ENCODE results near the gene CDC42BPA. TPM values are rescaled to one million over a fixed set of nuclear protein-coding genes. Genes with fewer than 3 reads are reported as not detected.

The CDC42BPA gene
- total and polyA plus RNA-seq, 9 of the 15 experiments (the other 6 are each of a cell fraction or from before 2014, with no cell fraction given) = 8.0 to 77.5 (median 52.1) TPM

DNA sequence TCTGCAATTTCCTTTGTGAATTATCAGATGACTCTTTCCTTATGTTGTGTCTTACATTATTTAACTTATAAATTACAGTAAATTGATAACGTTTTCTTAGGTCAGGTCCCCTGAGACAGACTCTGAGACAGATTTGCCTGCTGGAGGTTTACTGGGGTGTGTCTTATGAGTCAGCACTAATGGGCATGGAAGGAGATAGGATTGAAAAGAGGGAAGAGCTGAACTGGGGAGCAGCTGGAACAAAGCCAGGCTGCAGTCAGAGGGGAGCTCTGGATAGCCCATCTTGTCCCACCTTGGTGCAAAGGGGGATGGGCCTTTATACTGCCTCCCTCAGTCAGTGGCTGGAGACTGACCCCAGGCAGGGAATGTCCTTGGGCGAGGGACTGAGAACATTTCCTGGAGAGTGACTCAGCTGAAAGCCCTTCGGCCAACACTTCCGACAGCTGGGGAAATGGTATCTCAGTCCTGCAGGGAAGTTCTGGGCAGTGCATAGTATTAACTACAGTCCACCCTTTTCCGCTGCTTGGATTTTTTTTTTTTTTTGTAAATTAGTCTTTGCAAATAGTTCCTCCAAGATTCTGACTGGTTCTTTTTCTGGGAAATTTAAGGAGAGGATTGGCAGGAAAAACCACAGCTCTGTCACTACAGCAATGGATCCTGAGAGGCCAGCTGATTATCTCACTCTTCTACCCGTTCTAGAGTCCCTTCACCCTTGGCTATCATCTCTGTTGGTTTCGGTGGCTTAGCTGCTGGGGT is 39.1 kb upstream of the CDC42BPA start (continued):
- TF ChIP-seq, protein P1, sequence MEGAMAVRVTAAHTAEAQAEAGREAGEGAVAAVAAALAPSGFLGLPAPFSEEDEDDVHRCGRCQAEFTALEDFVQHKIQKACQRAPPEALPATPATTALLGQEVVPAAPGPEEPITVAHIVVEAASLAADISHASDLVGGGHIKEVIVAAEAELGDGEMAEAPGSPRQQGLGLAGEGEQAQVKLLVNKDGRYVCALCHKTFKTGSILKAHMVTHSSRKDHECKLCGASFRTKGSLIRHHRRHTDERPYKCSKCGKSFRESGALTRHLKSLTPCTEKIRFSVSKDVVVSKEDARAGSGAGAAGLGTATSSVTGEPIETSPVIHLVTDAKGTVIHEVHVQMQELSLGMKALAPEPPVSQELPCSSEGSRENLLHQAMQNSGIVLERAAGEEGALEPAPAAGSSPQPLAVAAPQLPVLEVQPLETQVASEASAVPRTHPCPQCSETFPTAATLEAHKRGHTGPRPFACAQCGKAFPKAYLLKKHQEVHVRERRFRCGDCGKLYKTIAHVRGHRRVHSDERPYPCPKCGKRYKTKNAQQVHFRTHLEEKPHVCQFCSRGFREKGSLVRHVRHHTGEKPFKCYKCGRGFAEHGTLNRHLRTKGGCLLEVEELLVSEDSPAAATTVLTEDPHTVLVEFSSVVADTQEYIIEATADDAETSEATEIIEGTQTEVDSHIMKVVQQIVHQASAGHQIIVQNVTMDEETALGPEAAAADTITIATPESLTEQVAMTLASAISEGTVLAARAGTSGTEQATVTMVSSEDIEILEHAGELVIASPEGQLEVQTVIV (CRISPR knock-in tag; IDR thresholded peaks at IDR 0.05; ENCODE audit: borderline replicate concordance) = no peak
- TF ChIP-seq TOE1 (IDR thresholded peaks at IDR 0.05; ENCODE audit: borderline replicate concordance) (peak; percentile 56; the same call in 1 of the 2 replicates), TOE1 (CRISPR knock-in tag; IDR thresholded peaks at IDR 0.05; ENCODE audit: borderline replicate concordance, low read depth) (no peak), PHF21A (IDR thresholded peaks at IDR 0.05; ENCODE audit: borderline replicate concordance, low read depth) (peak; percentile 82; the same call in 1 of the 2 replicates), ZNF586 (CRISPR knock-in tag; conservative IDR thresholded peaks at IDR 0.05) (no peak; the same call in 1 of the 2 replicates), ZNF445 (CRISPR knock-in tag; IDR thresholded peaks at IDR 0.05; ENCODE audit: low read depth) (no peak), ZFPM2 (CRISPR knock-in tag; IDR thresholded peaks at IDR 0.05) (no peak), ELF1 (tag; IDR thresholded peaks at IDR 0.05) (peak; percentile 85), TARDBP (IDR thresholded peaks at IDR 0.05) (no peak; the same call in 1 of the 2 replicates), KLF1 (tag; IDR thresholded peaks at IDR 0.05) (peak; percentile 51; the same call in 1 of the 2 replicates), NELFE (IDR thresholded peaks at IDR 0.05; ENCODE audit: insufficient read depth, insufficient read length) (no peak), ZNF561 (CRISPR knock-in tag; conservative IDR thresholded peaks at IDR 0.05) (no peak), ZNF24 (IDR thresholded peaks at IDR 0.05) (peak; percentile 23; the same call in 1 of the 2 replicates), GATAD2B (IDR thresholded peaks at IDR 0.05; ENCODE audit: borderline replicate concordance) (peak; percentile 69; the same call in 1 of the 2 replicates), GABPB1 (CRISPR knock-in tag; IDR thresholded peaks at IDR 0.05) (peak; percentile 64), HSF4 (CRISPR knock-in tag; IDR thresholded peaks at IDR 0.05; ENCODE audit: borderline replicate concordance) (no peak), SRSF3 (IDR thresholded peaks at IDR 0.05; ENCODE audit: insufficient read depth, low read length) (no peak), ZKSCAN1 (IDR thresholded peaks at IDR 0.05; ENCODE audit: low read depth, low read length) (0 out of 2 replicates have a peak, but pooled peaks have one; percentile 16)
- TF ChIP-seq, protein P2, sequence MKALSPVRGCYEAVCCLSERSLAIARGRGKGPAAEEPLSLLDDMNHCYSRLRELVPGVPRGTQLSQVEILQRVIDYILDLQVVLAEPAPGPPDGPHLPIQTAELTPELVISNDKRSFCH (CRISPR knock-in tag; IDR thresholded peaks at IDR 0.05) = no peak
- TF ChIP-seq, protein P2 (tag; IDR thresholded peaks at IDR 0.05) = peak; percentile 71; the same call in 1 of the 2 replicates
- TF ChIP-seq, protein P3, sequence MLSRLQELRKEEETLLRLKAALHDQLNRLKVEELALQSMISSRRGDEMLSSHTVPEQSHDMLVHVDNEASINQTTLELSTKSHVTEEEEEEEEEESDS (CRISPR knock-in tag; IDR thresholded peaks at IDR 0.05) = no peak
- TF ChIP-seq, protein P4, sequence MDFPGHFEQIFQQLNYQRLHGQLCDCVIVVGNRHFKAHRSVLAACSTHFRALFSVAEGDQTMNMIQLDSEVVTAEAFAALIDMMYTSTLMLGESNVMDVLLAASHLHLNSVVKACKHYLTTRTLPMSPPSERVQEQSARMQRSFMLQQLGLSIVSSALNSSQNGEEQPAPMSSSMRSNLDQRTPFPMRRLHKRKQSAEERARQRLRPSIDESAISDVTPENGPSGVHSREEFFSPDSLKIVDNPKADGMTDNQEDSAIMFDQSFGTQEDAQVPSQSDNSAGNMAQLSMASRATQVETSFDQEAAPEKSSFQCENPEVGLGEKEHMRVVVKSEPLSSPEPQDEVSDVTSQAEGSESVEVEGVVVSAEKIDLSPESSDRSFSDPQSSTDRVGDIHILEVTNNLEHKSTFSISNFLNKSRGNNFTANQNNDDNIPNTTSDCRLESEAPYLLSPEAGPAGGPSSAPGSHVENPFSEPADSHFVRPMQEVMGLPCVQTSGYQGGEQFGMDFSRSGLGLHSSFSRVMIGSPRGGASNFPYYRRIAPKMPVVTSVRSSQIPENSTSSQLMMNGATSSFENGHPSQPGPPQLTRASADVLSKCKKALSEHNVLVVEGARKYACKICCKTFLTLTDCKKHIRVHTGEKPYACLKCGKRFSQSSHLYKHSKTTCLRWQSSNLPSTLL (IDR thresholded peaks at IDR 0.05) = 0 out of 2 replicates have a peak, but pooled peaks have one; percentile 18
- TF ChIP-seq, protein P5, sequence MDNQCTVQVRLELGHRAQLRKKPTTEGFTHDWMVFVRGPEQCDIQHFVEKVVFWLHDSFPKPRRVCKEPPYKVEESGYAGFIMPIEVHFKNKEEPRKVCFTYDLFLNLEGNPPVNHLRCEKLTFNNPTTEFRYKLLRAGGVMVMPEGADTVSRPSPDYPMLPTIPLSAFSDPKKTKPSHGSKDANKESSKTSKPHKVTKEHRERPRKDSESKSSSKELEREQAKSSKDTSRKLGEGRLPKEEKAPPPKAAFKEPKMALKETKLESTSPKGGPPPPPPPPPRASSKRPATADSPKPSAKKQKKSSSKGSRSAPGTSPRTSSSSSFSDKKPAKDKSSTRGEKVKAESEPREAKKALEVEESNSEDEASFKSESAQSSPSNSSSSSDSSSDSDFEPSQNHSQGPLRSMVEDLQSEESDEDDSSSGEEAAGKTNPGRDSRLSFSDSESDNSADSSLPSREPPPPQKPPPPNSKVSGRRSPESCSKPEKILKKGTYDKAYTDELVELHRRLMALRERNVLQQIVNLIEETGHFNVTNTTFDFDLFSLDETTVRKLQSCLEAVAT (IDR thresholded peaks at IDR 0.05) = peak; percentile 62 to 71; a peak in 2 of 4 replicates
